Heart right ventricle (tissue), 16 donors: ENCODE measurements around the gene TSC2. TPM values are rescaled to one million over a fixed set of nuclear protein-coding genes. Genes with fewer than 3 reads are reported as not detected.

ENCODE experiments used
- ATAC-seq, 8 donors: fragments of 200-7000 bp; cut with Tn5 transposase; one replicate each; pipeline ENCODE4 v1.9.1; 2020; ENCODE audit warnings: mild to moderate bottlenecking in 8 of 8, moderate library complexity in 8 of 8, moderate number of reproducible peaks in 1 of 8
- DNase-seq, 2 donors: peaks; one replicate each; pipeline ENCODE4 v3.0.0-alpha.2; 2020
- H3K27ac ChIP-seq, 10 donors: fragments of 200-600 bp; sonication (generic) in 2 of 10; one replicate each; pipeline versions ENCODE4 v1.5.0 to v1.8.0; 2020 to 2022; ENCODE audit warnings: mild to moderate bottlenecking in 3 of 10
- H3K27me3 ChIP-seq, 7 donors: fragments of 200-600 bp; one replicate each; pipeline ENCODE4 v1.8.0; 2021 to 2022; ENCODE audit warnings: mild to moderate bottlenecking in 2 of 7
- H3K36me3 ChIP-seq, 9 donors: fragments of 200-600 bp; sonication (generic) in 1 of 9; one replicate each; pipeline versions ENCODE4 v1.5.0 to v1.8.0; 2020 to 2022; ENCODE audit warnings: mild to moderate bottlenecking in 2 of 9
- H3K4me1 ChIP-seq, 9 donors: fragments of 200-600 bp; sonication (generic) in 1 of 9; one replicate each; pipeline versions ENCODE4 v1.5.0 to v1.8.0; 2020 to 2022; ENCODE audit warnings: mild to moderate bottlenecking in 4 of 9
- H3K4me3 ChIP-seq, 10 donors: fragments of 200-600 bp; sonication (generic) in 2 of 10; one replicate each; pipeline versions ENCODE4 v1.5.0 to v1.8.0; 2020 to 2022; ENCODE audit warnings: mild to moderate bottlenecking in 7 of 10, moderate library complexity in 2 of 10
- H3K9me3 ChIP-seq, 11 donors: fragments of 200-600 bp in 10 of 11; sonication (generic) in 2 of 11; one replicate each; pipeline versions ENCODE4 v1.5.0 to v1.8.0; 2013 to 2022; ENCODE audit warnings: mild to moderate bottlenecking in 2 of 11, control low read depth in 1 of 11, moderate library complexity in 1 of 11
- WGBS, 2 donors: extraction: QIAGEN DNeasy Blood & Tissue Kit; methylation state at CpG; one replicate each; pipeline ENCODE4 v1.1.7; 2013; ENCODE audit warnings: inconsistent platforms in 1 of 2; 5-methylcytosine and 5-hydroxymethylcytosine counted together
- intact Hi-C, 10 donors: fragments of 100-400 bp; cut with DNase I; formaldehyde crosslinking; loops; one replicate each; pipeline versions ENCODE4 v1.11.1 to v1.14.2; 2022
- polyA plus RNA-seq, 2 donors: library from polyadenylated mRNA; stranded (reverse); fragments of 200-250 nt; gene quantifications; one replicate each; pipeline ENCODE4 v1.2.3, GENCODE V29; 2013
- total RNA-seq, 10 donors: library from RNA; stranded (reverse); fragmentation: NEBNext Ultra II Directional in 3 of 10; extraction: Animal tissue kit (Norgen Biotek cat#: 25700) in 3 of 10; gene quantifications; one replicate each; pipeline versions ENCODE4 v1.2.1 to v1.2.4, GENCODE V29; 2021 to 2023
- TF ChIP-seq, protein P1 (sequence below), 9 donors: fragments of 200-600 bp; sonication (generic) in 2 of 9; IDR thresholded peaks; one replicate each; pipeline versions ENCODE4 v1.5.0 to v1.8.0; 2021 to 2022; ENCODE audit warnings: antibody characterized with exemption in 9 of 9, mild to moderate bottlenecking in 5 of 9, moderate library complexity in 1 of 9
- donor health status: Arrhythmogenic right ventricular cardiomyopathy.
- donor health status: ischemic (EF 13 %, LVEDD 7.1; RV severe dilation, severe dysfunction).
- donor health status: healthy with polysubstance abuse.
- donor health status: DM: no; HTN: yes; CAD: no.
- donor health status: DM: no; HTN: no; CAD: no.
- donor health status: ischemic (EF 25% LVEDD 6.9; RV normal size, moderate dysfunction).
- donor health status: ischemic (EF 25% LVEDD 5.7; RV mildly dilated, moderate dysfunction).
- donor health status: healthy.
- donor health status: DM: yes; HTN: yes; CAD: no.
- donor health status: Ischemic cardiomyopathy.
- donor health status: ischemic (EF 35%, LVEDD 5.7; RV mildly dilated, moderate dysfunction).
- donor health status: nonischemic (EF 11% LVEDD 7.7; RV severe dilation, severe dysfunction).
- donor health status: DM: yes; HTN: yes; CAD: no.
- donor health status: PGD.
- donor health status: ischemic (EF 29% LVEDD 5.4; RV normal size, mild dysfunction).
- donor health status: nonischemic (EF 23%, LVEDD 6.1; RV moderate dilation, normal function).

Gene TSC2
- total and polyA plus RNA-seq, 12 donors, result 28.8 to 87.0 (median 71.5) TPM

- H3K9me3 ChIP-seq, result no peaks in the 10 kb centered on the region
- H3K4me1 ChIP-seq, result peaks cover 47 to 94% (median 83%) of the 10 kb centered on the region in 9 donors
- H3K27ac ChIP-seq, result peak overlapping the region in 9 of 10 donors; percentile 9 to 95 (median 68)
- DNase-seq, result no peak
- intact Hi-C loops, result no loop called here
- no peaks in the 10 kb centered on the region for H3K27me3 ChIP-seq
- ATAC-seq, result no peak
- TF ChIP-seq, protein P1, sequence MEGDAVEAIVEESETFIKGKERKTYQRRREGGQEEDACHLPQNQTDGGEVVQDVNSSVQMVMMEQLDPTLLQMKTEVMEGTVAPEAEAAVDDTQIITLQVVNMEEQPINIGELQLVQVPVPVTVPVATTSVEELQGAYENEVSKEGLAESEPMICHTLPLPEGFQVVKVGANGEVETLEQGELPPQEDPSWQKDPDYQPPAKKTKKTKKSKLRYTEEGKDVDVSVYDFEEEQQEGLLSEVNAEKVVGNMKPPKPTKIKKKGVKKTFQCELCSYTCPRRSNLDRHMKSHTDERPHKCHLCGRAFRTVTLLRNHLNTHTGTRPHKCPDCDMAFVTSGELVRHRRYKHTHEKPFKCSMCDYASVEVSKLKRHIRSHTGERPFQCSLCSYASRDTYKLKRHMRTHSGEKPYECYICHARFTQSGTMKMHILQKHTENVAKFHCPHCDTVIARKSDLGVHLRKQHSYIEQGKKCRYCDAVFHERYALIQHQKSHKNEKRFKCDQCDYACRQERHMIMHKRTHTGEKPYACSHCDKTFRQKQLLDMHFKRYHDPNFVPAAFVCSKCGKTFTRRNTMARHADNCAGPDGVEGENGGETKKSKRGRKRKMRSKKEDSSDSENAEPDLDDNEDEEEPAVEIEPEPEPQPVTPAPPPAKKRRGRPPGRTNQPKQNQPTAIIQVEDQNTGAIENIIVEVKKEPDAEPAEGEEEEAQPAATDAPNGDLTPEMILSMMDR (IDR thresholded peaks at IDR 0.05), result no peak
- H3K36me3 ChIP-seq, result peaks cover 0 to 12% (median 5%) of the 10 kb centered on the region in 9 donors
- 68 to 70% methylated on average over 11 of the region's 11 CpGs for whole genome bisulfite sequencing, 2 donors
- peak overlapping the region in 5 of 10 donors; percentile 9 to 28 (median 19) for H3K4me3 ChIP-seq
These were observed 4.7 kb upstream of the TSC2 start for GRCh38 chr16:2042986-2043666.

DNA sequence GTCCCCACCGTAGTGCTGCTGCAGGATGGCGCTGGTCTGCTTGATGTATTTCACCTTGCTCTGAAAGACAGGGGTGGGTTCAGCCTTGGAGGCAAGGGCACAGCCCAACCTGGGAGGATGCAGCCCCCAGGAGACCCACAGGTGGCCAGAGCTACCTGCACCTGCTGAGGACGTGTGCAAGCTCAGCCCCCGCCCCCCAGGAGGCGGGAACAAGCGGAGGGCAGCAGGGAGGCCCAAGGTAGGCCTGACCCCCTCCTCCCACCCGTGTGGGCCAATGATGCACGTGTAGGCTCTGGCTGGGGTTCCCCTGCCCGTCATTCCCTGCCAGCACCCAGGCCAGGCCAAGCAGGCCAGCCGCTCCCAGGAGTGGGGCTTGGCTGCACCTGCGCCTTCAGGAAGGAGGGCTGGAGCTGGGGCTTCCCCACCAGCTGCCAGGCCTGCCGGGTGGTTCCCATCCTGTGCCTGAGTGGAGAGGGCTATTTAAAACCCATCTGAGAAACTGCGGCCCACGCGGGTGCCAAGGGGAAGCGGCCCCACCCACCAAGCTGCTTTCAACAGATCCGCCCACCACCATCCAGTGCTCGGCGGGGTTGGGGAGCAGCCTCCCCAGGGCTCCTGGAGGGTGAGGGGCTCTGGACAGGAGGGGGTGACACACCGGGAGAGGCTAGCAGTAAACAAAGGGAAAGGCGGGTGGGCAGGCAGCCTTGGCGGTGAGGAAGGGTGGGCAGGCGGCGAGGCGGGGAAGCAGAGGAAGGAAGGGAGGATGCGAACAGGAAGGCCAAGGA lies 3.9 kb upstream of the TSC2 start:
- H3K27me3 ChIP-seq, result no peaks in the 10 kb centered on the region
- TF ChIP-seq, protein P1 (IDR thresholded peaks at IDR 0.05), result no peak
- ATAC-seq, result peak in 6 of 8 donors; percentile 0 to 20 (median 8)
- H3K27ac ChIP-seq, result peak overlapping the region; percentile 2 to 95 (median 68)
- peaks cover 0 to 8% (median under 1%) of the 10 kb centered on the region in 9 donors for H3K36me3 ChIP-seq
- intact Hi-C loops, result no loop called here
- H3K9me3 ChIP-seq, result no peaks in the 10 kb centered on the region
- peaks cover 42 to 94% (median 81%) of the 10 kb centered on the region in 9 donors for H3K4me1 ChIP-seq
- peak; percentile 62 to 66 for DNase-seq
- WGBS, 2 donors, result 39 to 46% methylated on average over 22 to 26 of the region's 26 CpGs
- H3K4me3 ChIP-seq, result peak overlapping the region in 6 of 10 donors; percentile 9 to 28 (median 17)

GRCh38 chr16:2044541-2044940 lies 3.2 kb upstream of the TSC2 start:
- TF ChIP-seq, protein P1 (IDR thresholded peaks at IDR 0.05), result no peak
- 69 to 84% methylated on average over 20 to 22 of the region's 22 CpGs for WGBS, 2 donors
- Histone ChIP-seq H3K36me3 (peaks cover 0 to 4% (median 0%) of the 10 kb centered on the region in 9 donors), H3K27me3 (no peaks in the 10 kb centered on the region), H3K4me1 (peaks cover 39 to 94% (median 80%) of the 10 kb centered on the region in 9 donors), H3K4me3 (peak overlapping the region in 2 of 10 donors; percentile 15 to 28), H3K9me3 (no peaks in the 10 kb centered on the region), H3K27ac (peak overlapping the region in 8 of 10 donors; percentile 50 to 95 (median 72))
- DNase-seq (no peak), ATAC-seq (no peak)
- intact Hi-C loops, result no loop called here
